ENCODE measurements around the gene ARMC2.

- TF ChIP-seq CTCF (IDR thresholded peaks at IDR 0.05; ENCODE audit: low read depth, low read length) (no peak), POLR2A (IDR thresholded peaks at IDR 0.05; ENCODE audit: extremely low read depth, insufficient read length) (no peak), MYC (IDR thresholded peaks at IDR 0.05; ENCODE audit: low read depth, low read length) (peak; percentile 27; the same call in 1 of the 2 replicates), MAX (IDR thresholded peaks at IDR 0.05; ENCODE audit: low read depth, low read length) (peak; percentile 22; the same call in 1 of the 2 replicates)
Observed at GRCh38 chr6:108874470-108875160, 26.4 kb downstream of the ARMC2 start.
